GM20000 (cell line): ENCODE results near the gene HEATR5B.
"Not testable (repeated sequence)": the region's sequence is repeated elsewhere in the genome, so short reads cannot be mapped to it uniquely, and the experiment has no call there.

ENCODE experiments used
- DNase-seq: peaks from one replicate; pipeline ENCODE4 v3.0.0; 2012; ENCODE audit warnings: low spot score
- TF ChIP-seq, protein P1 (sequence below): IDR thresholded peaks from 2 replicates; pipeline ENCODE4 v1.5.1; 2012; ENCODE audit warnings: mild to moderate bottlenecking, control low read depth; ENCODE audit errors: extremely low read depth, missing control alignments

The HEATR5B gene

DNA sequence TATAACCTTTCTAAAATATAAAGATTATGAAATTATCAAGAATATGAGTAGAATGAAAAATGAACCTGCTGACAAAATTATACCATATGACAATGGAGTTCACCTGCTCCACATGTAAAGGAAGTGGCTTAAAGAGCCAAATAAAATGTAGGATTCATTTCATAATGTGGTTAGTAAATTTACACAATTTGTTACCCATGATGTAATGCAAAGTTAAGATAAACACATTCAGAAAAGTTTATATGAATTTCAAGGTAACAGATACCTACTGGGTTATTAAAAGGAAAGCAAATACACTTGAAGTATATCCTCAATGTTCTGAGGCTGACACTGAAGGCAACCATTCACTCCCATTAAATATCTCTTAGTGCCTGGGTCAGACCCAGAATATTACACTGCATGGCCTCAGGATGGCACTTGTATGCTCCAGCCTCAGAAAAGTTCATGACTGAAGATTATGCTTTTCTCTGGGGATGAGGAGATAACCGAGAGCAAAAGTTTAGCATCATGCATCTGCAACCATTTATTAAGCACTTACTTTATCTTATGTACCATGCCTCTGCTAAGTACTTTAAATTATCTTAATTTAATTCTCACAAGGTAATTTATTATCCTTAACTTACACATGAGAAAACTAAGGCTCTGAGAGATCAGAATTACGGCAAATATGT, 124.0 kb downstream of the HEATR5B start:
- TF ChIP-seq, protein P1, sequence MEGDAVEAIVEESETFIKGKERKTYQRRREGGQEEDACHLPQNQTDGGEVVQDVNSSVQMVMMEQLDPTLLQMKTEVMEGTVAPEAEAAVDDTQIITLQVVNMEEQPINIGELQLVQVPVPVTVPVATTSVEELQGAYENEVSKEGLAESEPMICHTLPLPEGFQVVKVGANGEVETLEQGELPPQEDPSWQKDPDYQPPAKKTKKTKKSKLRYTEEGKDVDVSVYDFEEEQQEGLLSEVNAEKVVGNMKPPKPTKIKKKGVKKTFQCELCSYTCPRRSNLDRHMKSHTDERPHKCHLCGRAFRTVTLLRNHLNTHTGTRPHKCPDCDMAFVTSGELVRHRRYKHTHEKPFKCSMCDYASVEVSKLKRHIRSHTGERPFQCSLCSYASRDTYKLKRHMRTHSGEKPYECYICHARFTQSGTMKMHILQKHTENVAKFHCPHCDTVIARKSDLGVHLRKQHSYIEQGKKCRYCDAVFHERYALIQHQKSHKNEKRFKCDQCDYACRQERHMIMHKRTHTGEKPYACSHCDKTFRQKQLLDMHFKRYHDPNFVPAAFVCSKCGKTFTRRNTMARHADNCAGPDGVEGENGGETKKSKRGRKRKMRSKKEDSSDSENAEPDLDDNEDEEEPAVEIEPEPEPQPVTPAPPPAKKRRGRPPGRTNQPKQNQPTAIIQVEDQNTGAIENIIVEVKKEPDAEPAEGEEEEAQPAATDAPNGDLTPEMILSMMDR = no peak

DNA sequence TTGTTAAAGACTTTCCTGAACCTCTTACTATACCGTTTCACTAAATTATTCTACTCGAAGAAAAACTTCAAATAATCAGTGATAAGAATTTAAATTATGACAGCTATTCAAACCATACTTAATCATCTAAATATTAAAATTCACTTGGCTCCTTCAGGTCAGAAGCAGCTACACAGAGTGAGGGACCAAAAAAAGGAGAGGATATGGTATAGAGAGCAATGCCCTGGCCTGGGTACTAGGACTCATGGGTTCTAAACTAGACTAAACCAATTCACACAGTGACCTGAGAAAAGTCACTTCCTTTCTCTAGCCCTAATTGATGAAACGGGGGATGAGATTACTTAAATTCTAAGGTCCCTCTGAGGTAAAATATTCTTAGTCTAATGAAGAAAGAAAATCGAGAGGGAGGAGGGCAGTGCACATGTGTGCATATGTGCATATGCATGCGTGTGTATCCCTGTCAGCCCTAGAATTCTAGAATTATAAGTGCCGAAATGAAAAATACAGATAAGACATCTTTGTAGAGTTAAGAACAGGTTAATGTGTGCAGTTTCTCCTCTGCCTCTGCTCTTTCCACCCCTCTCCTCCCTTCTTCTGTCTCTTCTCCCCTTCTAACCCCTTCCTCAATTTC, 129.1 kb downstream of the HEATR5B start:
- no peak for DNase-seq
- TF ChIP-seq, protein P1 = no peak

More for the DNA sequence above, 124.0 kb downstream of the HEATR5B start:
- DNase-seq = no peak

DNA sequence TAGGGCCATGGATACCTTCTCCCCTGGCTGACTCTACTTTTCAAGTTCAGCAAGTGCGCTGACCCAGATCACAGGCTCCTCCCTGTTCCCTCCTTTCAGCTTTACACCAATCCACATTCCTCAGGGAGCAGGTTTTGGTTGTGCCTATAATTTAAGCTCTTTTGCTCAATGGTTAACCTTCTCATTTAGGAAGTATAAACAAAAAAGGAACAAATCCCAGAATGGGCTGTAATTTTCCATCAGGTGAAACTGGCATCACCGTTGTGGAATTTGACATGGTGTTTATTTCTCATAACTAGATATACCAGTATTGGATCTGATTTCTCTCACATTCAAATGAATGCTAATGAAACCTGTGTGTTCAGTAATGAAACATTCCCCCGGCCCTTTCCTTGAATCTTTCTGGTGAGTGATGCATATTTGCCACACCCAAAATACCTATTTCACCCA, 131.4 kb downstream of the HEATR5B start:
- DNase-seq = no peak
- TF ChIP-seq, protein P1 = no peak

DNA sequence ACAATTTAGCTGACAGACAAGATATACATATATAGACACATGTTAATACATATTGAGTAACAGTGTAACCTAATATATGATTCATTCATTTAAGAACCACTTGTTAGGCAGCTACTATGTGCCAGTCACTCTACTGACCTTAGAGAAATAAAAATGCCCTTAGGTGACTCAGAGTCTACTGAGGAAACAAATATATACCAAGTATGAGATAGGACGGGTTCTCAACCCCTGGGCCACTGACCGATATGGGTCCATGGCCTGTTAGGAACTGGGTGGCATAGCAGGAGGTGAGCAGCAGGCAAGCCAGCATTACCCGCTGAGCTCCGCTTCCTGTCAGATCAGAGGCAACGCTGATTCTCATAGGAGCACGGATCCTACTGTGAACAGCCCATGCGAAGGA, 132.6 kb downstream of the HEATR5B start:
- TF ChIP-seq, protein P1 = no peak
- no peak for DNase-seq

DNA sequence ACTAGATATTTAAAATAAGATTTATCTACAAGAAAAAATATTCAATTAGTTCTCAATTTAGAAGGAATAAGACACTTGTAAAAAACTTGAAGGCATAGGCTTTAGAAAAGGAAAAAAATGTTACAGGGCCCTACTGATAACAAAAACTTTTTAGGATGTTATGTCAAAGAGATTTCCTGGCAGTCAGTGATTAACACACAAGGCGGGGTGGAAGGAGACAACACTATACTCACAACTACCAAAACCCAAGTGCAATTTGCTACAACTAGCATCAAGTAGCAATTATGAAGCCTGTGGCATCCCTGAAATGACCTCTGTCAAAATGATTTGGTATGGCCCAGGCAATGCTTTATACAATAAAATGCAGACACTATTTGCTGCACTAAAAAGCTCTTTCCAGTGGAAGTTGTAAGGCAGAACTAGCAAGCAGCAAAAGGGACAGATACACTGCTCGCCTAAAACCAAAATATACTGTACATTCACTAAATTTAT, 133.1 kb downstream of the HEATR5B start:
- no peak for DNase-seq
- TF ChIP-seq, protein P1 = no peak

DNA sequence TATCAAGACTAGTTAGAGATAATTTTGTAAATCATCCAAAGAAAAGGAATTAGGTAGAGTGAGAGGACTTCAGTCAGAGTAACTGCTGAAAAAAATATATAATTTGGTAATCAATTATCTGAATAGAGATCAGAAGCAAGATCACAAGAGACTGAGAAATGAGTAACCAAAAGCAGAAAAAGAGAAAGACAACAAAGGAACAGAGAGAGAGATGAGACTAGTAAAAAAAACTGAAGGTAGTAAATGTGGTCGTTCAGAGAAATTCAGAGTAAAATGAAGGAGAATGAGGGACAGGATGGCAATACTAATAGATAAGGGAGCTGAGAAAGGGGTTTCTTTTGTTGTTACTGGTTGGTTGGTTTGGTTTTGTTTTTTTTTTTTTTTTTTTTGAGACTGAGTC, 134.3 kb downstream of the HEATR5B start:
- TF ChIP-seq, protein P1 = no peak
- no peak for DNase-seq

DNA sequence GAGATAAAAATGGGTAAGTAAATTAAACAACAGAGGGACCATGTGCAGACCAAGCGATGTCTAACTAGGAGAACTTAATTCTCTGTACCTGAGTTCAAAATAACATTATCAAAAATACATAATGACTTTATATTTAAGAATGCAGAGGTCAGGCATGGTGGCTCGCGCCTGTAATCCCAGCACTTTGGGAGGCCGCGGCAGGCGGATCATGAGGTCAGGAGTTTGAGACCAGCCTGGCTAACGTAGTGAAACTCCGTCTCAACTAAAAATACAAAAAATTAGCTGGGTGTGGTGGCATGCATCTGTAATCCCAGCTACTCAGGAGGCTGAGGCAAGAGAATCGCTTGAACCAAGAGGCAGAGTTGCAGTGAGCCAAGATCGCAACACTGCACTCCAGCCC, 138.9 kb downstream of the HEATR5B start:
- DNase-seq = not testable (repeated sequence)
